HUES64 (cell line): ENCODE data around the gene METTL16.
"Not testable (repeated sequence)": the region's sequence is repeated elsewhere in the genome, so short reads cannot be mapped to it uniquely, and the experiment has no call there.

ENCODE experiments used
- H3K27ac ChIP-seq: 2 replicates; pipeline ENCODE4 v1.7.0; 2013; ENCODE audit warnings: low read depth, low read length, inconsistent platforms
- H3K27me3 ChIP-seq: 2 replicates; pipeline ENCODE4 v1.6.1; 2013; ENCODE audit warnings: mild to moderate bottlenecking, low read length; ENCODE audit not compliant: insufficient read depth
- H3K36me3 ChIP-seq: 2 replicates; pipeline ENCODE4 v1.6.1; 2013; ENCODE audit warnings: mild to moderate bottlenecking, low read length; ENCODE audit not compliant: insufficient read depth
- H3K4me1 ChIP-seq: 2 replicates; pipeline ENCODE4 v1.6.1; 2013; ENCODE audit warnings: mild to moderate bottlenecking, low read length, moderate library complexity; ENCODE audit not compliant: insufficient read depth
- H3K4me3 ChIP-seq: 2 replicates; pipeline ENCODE4 v1.5.1; 2013; ENCODE audit warnings: mild to moderate bottlenecking, low read length, moderate library complexity
- H3K9ac ChIP-seq: 2 replicates; pipeline ENCODE4 v1.6.1; 2013; ENCODE audit warnings: mild to moderate bottlenecking, low read depth, low read length
- H3K9me3 ChIP-seq: 2 replicates; pipeline ENCODE4 v1.6.1; 2013; ENCODE audit warnings: low read depth, low read length; ENCODE audit not compliant: insufficient read depth
- WGBS: fragments of 150-250, 120-280 bp; methylation state at CpG from one replicate; pipeline ENCODE4 v1.1.7; 2013; ENCODE audit warnings: missing lambda C conversion rate; 5-methylcytosine and 5-hydroxymethylcytosine counted together

Gene METTL16

DNA sequence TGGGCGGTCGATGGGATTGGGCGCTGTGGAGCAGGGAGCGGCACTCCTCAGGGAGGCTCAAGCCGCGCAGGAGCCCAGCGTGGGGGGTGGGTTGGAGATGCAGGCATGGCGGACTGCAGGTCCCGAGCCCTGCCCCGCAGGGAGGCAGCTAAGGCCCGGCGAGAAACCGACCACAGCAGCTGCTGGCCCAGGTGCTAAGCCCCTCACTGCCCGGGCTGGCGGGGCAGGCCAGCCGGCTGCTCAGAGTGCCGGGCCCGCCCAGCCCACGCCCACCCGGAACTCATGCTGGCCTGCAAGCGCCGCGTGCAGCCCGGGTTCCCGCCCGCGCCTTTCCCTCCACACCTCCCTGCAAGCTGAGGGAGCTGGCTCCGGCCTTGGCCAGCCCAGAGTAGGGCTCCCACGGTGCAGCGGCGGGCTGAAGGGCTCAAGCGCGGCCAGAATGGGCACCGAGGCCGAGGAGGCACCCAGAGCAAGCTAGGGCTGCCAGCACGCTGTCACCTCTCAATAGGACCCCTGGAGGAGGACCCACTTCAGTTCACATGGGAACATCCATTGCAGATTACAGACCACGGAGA, 20.5 kb upstream of the METTL16 start:
- no peak overlapping the region for H3K9ac ChIP-seq
- no peaks in the 10 kb centered on the region for H3K4me1 ChIP-seq
- 94% methylated on average over 37 of the region's 37 CpGs for WGBS
- no peaks in the 10 kb centered on the region for H3K9me3 ChIP-seq
- H3K36me3 ChIP-seq: no peaks in the 10 kb centered on the region
- H3K4me3 ChIP-seq: no peak overlapping the region
- H3K27ac ChIP-seq: no peak overlapping the region
- no peaks in the 10 kb centered on the region for H3K27me3 ChIP-seq

- H3K4me1 ChIP-seq, H3K4me3 ChIP-seq, H3K9ac ChIP-seq, H3K9me3 ChIP-seq, H3K27ac ChIP-seq, H3K27me3 ChIP-seq, H3K36me3 ChIP-seq: not testable (repeated sequence)
- 95% methylated on average over 9 of the region's 9 CpGs for WGBS
Observed at GRCh38 chr17:2531243-2531954, 19.7 kb upstream of the METTL16 start.

GRCh38 chr17:2521775-2522410, 10.2 kb upstream of the METTL16 start:
- H3K27me3 ChIP-seq, H3K9ac ChIP-seq, H3K4me1 ChIP-seq, H3K27ac ChIP-seq, H3K36me3 ChIP-seq, H3K4me3 ChIP-seq, H3K9me3 ChIP-seq: not testable (repeated sequence)
- WGBS: 95% methylated on average over 15 of the region's 15 CpGs

GRCh38 chr17:2521257-2521656, 9.6 kb upstream of the METTL16 start:
- no peak overlapping the region for H3K27ac ChIP-seq
- H3K4me3 ChIP-seq: no peak overlapping the region
- no peaks in the 10 kb centered on the region for H3K27me3 ChIP-seq
- WGBS: 95% methylated on average over 5 of the region's 5 CpGs
- no peaks in the 10 kb centered on the region for H3K4me1 ChIP-seq
- H3K36me3 ChIP-seq: no peaks in the 10 kb centered on the region
- H3K9me3 ChIP-seq: no peaks in the 10 kb centered on the region
- H3K9ac ChIP-seq: no peak overlapping the region

DNA sequence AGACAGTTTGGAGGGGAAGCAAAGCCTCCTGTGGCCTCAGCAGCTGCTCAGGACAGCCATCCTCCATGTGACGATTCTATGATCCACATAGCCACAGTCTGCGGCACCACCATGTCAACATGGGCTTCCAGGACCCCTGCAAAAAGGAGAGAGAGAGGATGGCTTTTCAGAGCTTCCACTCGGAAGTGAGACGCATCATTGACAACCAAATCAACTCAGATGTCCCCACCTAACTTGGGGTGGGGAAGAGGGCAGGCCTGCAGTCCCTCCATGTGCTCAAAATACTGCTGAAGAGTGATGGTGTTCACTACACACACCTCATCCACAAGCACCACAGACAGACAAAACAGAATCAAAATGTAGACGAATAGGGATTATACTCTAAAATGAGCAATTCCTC, 5.9 kb upstream of the METTL16 start:
- H3K27ac ChIP-seq: no peak overlapping the region
- no peaks in the 10 kb centered on the region for H3K36me3 ChIP-seq
- H3K9me3 ChIP-seq: no peaks in the 10 kb centered on the region
- no peaks in the 10 kb centered on the region for H3K4me1 ChIP-seq
- H3K27me3 ChIP-seq: no peaks in the 10 kb centered on the region
- no peak overlapping the region for H3K4me3 ChIP-seq
- H3K9ac ChIP-seq: no peak overlapping the region
- WGBS: 86% methylated on average over 5 of the region's 5 CpGs

DNA sequence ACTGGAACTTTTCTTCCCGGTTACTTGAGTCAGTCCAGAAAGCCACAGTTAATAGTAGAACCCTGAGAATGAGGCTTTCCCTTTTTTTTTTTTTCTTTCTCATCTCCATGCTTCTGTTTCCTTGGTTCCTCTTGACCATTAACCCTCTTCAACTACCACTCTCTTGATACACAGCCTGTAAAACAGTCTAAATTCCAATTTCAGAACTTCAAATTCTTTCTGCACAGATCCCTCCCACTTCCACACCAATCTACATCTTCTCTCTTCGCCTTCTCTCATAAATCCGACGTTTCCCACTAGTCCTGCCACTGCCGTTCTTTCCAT, 588 bp downstream of the METTL16 start:
- Histone ChIP-seq H3K27ac (peak overlapping the region; percentile 94), H3K9ac (peak overlapping the region; percentile 96), H3K4me3 (peak overlapping the region; percentile 81), H3K9me3 (0 out of 2 replicates have a peak, but pooled peaks cover 3% of the 10 kb centered on the region), H3K36me3 (peaks cover 9% of the 10 kb centered on the region; the same call in 1 of the 2 replicates), H3K27me3 (no peaks in the 10 kb centered on the region), H3K4me1 (peaks cover 5% of the 10 kb centered on the region; the same call in 1 of the 2 replicates)
- 1% methylated on average over 5 of the region's 5 CpGs for WGBS

- Histone ChIP-seq H3K27me3 (no peaks in the 10 kb centered on the region), H3K9ac (peak overlapping the region; percentile 96), H3K9me3 (peaks cover 6% of the 10 kb centered on the region; the same call in 1 of the 2 replicates), H3K36me3 (peaks cover 14% of the 10 kb centered on the region; the same call in 1 of the 2 replicates), H3K4me1 (peaks cover 5% of the 10 kb centered on the region; the same call in 1 of the 2 replicates), H3K4me3 (peak overlapping the region; percentile 81), H3K27ac (peak overlapping the region; percentile 94; the same call in 1 of the 2 replicates)
- 70% methylated on average over 2 of the region's 2 CpGs for WGBS
Observed at GRCh38 chr17:2510559-2510958, 1.1 kb downstream of the METTL16 start.

DNA sequence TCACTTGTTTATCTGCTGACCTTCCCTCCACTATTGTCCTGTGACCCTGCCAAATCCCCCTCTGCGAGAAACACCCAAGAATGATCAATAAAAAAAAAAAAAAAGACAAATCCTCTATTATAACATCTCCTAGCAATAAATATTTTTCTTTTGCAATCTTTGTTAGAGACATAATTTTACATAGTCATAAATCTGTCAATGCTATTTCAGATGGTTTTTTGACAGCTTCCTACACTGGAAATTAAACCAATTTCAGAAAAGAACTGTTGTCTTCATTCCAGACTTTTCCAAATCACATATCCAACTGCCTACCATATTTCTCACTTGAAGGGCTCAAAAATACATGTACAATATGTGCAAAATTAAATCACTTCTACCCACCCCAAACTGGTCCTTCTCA, 3.7 kb downstream of the METTL16 start:
- H3K9ac ChIP-seq: no peak overlapping the region
- H3K4me1 ChIP-seq: peaks cover 5% of the 10 kb centered on the region; the same call in 1 of the 2 replicates
- H3K9me3 ChIP-seq: peaks cover 7% of the 10 kb centered on the region; the same call in 1 of the 2 replicates
- H3K27me3 ChIP-seq: no peaks in the 10 kb centered on the region
- 100% methylated on average over 1 of the region's 1 CpG for WGBS
- peaks cover 29% of the 10 kb centered on the region for H3K36me3 ChIP-seq
- H3K4me3 ChIP-seq: no peak overlapping the region
- no peak overlapping the region for H3K27ac ChIP-seq

- not testable (repeated sequence) for H3K4me1 ChIP-seq, H3K27me3 ChIP-seq, H3K9me3 ChIP-seq, H3K9ac ChIP-seq, H3K27ac ChIP-seq, H3K4me3 ChIP-seq
- H3K36me3 ChIP-seq: peaks cover 32% of the 10 kb centered on the region
- 98% methylated on average over 26 of the region's 29 CpGs for WGBS
Observed at GRCh38 chr17:2507015-2507414, 4.7 kb downstream of the METTL16 start.

GRCh38 chr17:2503627-2504026, 8.1 kb downstream of the METTL16 start:
- Histone ChIP-seq H3K9me3 (peaks cover 7% of the 10 kb centered on the region; the same call in 1 of the 2 replicates), H3K4me3 (no peak overlapping the region), H3K9ac (no peak overlapping the region), H3K36me3 (peaks cover 59% of the 10 kb centered on the region), H3K27me3 (no peaks in the 10 kb centered on the region), H3K4me1 (no peaks in the 10 kb centered on the region), H3K27ac (no peak overlapping the region)
- WGBS: 99% methylated on average over 4 of the region's 5 CpGs

DNA sequence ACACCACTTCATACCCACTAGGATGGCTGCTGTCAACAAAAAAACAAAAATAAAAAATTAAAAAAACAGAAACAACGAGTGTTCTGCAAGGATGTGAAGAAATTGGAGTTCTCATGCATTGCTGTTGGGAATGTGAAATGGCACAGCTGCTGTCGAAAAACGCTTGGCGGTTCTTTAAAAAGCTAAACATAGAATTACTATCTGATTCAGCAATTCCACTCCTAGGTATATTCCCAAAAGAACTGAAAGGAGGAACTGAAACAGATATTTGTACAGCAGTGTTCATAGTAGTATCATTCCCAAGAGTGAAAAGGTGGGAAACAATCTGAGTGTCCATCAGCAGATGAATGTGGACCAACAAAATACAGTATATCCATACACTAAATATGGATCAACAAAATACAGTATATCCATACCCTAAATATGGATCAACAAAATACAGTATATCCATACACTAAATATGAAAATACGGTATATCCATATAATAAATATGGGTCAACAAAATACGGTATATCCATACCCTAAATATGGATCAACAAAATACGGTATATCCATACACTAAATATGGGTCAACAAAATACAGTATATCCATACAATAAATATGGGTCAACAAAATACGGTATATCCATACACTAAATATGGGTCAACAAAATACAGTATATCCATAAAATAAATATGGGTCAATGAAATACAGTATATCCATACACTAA, 8.7 kb downstream of the METTL16 start:
- H3K9me3 ChIP-seq: peaks cover 4% of the 10 kb centered on the region; the same call in 1 of the 2 replicates
- H3K27ac ChIP-seq: no peak overlapping the region
- no peak overlapping the region for H3K9ac ChIP-seq
- peaks cover 57% of the 10 kb centered on the region for H3K36me3 ChIP-seq
- no peak overlapping the region for H3K4me3 ChIP-seq
- 95% methylated on average over 7 of the region's 8 CpGs for WGBS
- no peaks in the 10 kb centered on the region for H3K4me1 ChIP-seq
- no peaks in the 10 kb centered on the region for H3K27me3 ChIP-seq
